ENCODE results near the gene ZGLP1. TPM values are rescaled to one million over a fixed set of nuclear protein-coding genes. Genes with fewer than 3 reads are reported as not detected.

ZGLP1 gene
- total RNA-seq, 6 experiments from 2014 or later: 1.00 to 2.7 (median 2.1) TPM

GRCh38 chr19:10335352-10335985 is 25.9 kb upstream of the ZGLP1 start:
- Mint-ChIP-seq H3K27ac (peak overlapping the region; percentile 97; the same call in 1 of the 2 replicates), H3K4me3 (no peak overlapping the region), H3K9me3 (no peaks in the 10 kb centered on the region), H3K27me3 (ENCODE audit: insufficient read depth) (peaks cover 6% of the 10 kb centered on the region), H3K4me1 (ENCODE audit: low read depth) (peaks cover 17% of the 10 kb centered on the region), H3K36me3 (ENCODE audit: low read depth) (peaks cover 9% of the 10 kb centered on the region; the same call in 1 of the 2 replicates)
- no peak for DNase-seq
- no peak for TF ChIP-seq CTCF (IDR thresholded peaks at IDR 0.05)

DNA sequence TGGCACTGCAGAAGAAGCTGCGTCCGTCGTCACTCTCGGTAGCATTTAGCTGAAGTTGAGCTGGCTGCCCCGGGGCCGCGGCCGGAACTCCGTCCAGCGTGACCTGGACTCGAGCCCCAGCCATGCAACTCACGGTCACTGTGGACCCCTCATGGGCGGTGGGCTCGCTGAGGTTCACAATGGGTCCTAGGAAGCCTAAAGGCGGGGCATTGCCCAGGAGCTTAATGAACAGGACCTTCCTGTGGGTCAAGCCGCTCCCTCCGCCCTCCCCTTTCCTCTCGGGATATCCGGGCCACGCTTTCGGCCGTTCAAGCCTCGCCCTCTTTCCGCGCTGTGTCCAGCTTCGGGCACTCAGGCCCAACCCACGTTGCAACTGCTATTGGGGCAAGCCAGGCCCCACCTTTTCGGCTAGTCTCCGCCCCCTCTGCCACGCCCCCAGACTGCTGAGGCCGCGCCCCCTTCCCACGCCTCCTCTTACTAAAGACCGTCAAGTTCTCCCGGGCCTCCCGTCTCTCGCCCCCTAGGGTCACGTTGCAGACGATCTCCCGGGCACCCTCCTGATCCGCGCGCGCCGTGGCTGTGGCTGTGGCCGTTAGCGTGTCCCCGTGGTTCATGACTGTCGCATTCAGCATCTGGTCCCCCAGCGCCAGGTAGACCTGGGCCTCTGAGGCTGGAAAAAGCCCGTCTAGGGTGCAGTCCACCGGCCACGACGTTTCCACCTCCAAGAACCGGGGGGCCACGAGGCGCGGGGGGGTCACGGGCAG is 25.2 kb upstream of the ZGLP1 start:
- Mint-ChIP-seq H3K27me3 (ENCODE audit: insufficient read depth) (peaks cover 6% of the 10 kb centered on the region), H3K36me3 (ENCODE audit: low read depth) (peaks cover 15% of the 10 kb centered on the region; the same call in 1 of the 2 replicates), H3K9me3 (no peaks in the 10 kb centered on the region), H3K4me1 (ENCODE audit: low read depth) (peaks cover 17% of the 10 kb centered on the region), H3K4me3 (peak overlapping the region; percentile 99), H3K27ac (peak overlapping the region; percentile 97)
- peak; percentile 43; the same call in 1 of the 2 replicates for TF ChIP-seq CTCF (IDR thresholded peaks at IDR 0.05)
- peak; percentile 96 for DNase-seq

GRCh38 chr19:10333758-10334587 is 24.4 kb upstream of the ZGLP1 start:
- Mint-ChIP-seq H3K36me3 (ENCODE audit: low read depth) (peaks cover 16% of the 10 kb centered on the region; the same call in 1 of the 2 replicates), H3K4me3 (peak overlapping the region; percentile 99), H3K27ac (peak overlapping the region; percentile 97), H3K4me1 (ENCODE audit: low read depth) (peaks cover 17% of the 10 kb centered on the region), H3K27me3 (ENCODE audit: insufficient read depth) (peaks cover 6% of the 10 kb centered on the region), H3K9me3 (no peaks in the 10 kb centered on the region)
- DNase-seq: peak; percentile 11
- no peak for TF ChIP-seq CTCF (IDR thresholded peaks at IDR 0.05)

GRCh38 chr19:10332965-10333757 is 23.5 kb upstream of the ZGLP1 start, which contains the start of gene RAVER1:
Gene RAVER1 (minus strand): TSS chr19:10333529. CDS start chr19:10333507, 22 bp downstream.
- H3K4me1 Mint-ChIP-seq (ENCODE audit: low read depth): peaks cover 17% of the 10 kb centered on the region
- peak within 1 kb of the TSS; percentile 99 for H3K4me3 Mint-ChIP-seq
- peak; percentile 95 for DNase-seq

More at GRCh38 chr19:10332965-10333757, 23.5 kb upstream of the ZGLP1 start, which contains the start of gene RAVER1:
- Mint-ChIP-seq H3K27me3 (ENCODE audit: insufficient read depth) (no peaks in the 10 kb centered on the region; the same call in none of the 2 replicates), H3K27ac (peak within 1 kb of the TSS; percentile 97), H3K9me3 (no peaks in the 10 kb centered on the region), H3K36me3 (ENCODE audit: low read depth) (peaks cover 16% of the 10 kb centered on the region; the same call in 1 of the 2 replicates)
- TF ChIP-seq CTCF (IDR thresholded peaks at IDR 0.05): no peak; the same call in 1 of the 2 replicates

All from HFFc6 (cell line).